AG08396 (cell line): ENCODE results near the gene C1GALT1.

Experiments
- DNase-seq: peaks from one replicate; pipeline ENCODE4 v3.0.0; 2012; ENCODE audit warnings: low spot score, mixed read lengths

C1GALT1 gene

DNA sequence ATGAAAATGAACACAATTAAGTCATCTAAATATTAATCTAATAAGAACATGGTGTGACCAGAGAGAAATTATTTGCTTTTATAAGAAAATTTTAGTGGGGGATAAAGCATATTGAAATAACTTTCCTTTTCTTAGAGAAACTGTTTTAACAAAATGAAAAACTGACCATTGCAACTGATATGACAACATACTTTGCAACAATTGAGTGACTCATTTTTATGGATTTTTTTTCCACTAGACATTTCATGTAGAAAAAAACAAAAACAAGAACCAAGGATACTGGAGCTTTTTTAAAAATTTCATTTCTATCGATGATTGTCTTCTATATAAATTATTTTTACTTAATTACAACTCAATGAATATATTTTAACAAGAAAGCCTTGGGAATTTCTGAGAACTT, 90.0 kb downstream of the C1GALT1 start:
- no peak for DNase-seq

DNA sequence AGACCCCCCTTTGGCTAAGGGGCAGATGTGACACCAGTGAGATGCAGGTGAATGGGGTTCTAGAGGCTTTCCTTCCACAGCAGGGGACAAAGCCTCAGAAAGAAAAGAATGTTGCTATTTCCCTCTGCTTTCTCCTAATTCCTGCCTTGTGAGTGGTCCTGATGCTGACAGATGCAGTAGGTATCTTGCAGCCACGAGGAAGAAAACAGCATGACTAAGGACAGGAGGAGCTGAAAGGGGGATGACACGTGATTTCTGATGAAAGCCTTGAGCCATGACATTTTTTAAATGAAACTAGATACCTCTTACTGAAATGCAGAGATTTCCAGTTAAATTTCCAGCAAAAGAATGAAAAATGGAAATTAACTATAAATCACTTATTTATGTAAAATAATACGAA, 92.4 kb downstream of the C1GALT1 start:
- peak; percentile 29 for DNase-seq

DNA sequence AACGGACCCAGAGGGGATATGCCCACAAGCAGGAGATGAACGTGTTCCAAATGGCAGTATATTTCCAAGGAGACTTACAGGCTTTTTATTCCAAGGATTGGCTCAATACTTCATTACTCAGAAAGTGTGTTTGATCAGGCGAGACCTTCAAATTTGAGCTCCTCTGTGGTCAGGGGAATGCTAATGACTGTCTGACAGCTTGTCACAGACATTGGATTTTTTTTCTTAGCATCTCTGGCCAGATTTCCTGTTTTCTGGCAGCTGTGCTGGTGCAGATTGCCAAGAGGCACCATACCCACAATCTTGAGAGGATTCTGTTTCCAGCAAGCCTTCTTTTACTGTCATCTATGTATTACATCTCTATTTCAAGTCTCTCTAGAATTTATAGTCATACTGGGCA, 93.8 kb downstream of the C1GALT1 start:
- no peak for DNase-seq

DNA sequence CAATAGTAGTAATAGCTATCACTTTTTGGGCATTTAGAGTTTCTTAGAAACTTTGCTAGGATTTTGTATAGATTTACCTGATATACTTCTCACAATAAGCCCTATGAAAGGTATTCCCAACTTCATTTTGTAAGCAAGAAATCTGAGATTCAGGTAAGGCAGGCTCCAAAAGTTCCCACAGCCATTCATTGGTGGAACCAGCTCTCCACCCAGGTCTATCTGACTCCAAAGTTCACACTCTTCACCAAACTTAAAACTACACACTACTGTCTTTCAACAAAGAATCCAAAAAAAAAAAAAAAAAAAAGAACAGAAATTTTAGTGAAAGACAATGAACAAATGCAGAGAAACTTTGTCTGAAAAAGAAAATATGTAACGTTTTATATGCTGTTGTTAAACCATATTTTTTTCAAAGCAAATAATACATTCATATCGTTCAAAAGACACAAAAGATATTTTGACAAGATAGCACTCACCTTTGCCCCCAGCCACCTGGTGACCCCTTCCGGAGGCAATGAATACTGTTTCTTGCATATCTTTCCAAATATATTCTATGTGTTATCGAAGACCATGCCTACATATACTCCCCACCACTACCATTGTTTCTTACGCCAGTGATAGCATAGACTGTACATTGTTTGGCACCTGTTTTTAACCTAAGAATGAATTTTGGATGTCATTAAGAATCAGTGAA, 108.2 kb downstream of the C1GALT1 start:
- no peak for DNase-seq

DNA sequence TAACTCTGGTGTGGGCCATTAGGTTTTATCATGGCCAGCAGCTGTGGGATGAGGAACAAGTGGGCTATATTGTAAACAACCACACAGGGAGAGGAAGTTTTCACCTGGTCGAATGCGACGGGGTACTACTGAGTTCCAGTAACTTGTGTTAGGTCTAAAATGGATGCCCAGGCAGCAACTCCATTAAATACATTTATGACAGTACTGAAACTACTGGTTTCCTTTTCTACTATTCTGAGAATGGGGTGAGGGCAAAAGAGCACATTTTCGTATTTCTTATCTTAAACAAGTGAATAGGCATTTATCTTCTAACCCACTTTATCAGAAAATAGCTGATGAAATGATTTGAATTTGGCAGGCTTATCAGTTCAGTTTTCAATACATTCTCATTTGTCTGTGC, 109.7 kb downstream of the C1GALT1 start:
- DNase-seq = no peak

DNA sequence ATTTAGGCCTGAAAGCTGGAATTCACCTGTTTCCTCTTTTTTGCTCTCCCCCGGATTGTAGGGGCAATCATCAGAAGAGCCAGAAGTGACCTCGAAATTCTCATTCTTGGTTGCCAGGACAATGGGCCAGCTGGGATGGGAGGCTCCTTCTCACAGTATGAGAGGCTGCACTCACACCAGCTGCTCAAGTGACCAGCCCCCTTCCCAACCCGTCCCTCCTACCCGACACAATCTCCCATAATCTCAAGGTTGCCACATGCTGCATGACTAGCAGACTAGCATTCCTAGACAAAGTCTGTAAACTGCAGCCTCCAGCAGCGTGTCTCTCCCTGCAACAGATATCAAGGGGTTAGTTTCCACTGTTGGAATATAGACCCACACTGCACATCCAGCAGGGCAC, 110.3 kb downstream of the C1GALT1 start:
- no peak for DNase-seq

DNA sequence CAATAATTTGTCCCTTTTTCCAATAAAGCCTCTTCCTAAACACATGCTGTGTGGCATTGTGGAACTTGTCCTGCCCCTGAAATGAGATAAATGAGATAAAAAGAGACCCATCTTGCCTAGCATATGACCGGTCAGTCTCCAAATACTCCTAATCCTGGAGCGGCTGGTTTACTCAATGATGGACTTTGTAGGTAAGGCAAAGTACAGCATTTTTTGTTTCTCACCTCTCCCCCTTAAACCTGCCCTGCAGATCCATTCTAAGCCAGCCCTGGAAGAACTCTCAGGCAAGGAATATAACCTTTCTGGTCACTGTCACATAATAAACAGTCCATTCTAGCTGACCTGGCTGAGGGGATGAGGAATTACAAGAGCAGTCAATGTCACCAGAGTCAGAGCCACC, 110.7 kb downstream of the C1GALT1 start:
- no peak for DNase-seq

DNA sequence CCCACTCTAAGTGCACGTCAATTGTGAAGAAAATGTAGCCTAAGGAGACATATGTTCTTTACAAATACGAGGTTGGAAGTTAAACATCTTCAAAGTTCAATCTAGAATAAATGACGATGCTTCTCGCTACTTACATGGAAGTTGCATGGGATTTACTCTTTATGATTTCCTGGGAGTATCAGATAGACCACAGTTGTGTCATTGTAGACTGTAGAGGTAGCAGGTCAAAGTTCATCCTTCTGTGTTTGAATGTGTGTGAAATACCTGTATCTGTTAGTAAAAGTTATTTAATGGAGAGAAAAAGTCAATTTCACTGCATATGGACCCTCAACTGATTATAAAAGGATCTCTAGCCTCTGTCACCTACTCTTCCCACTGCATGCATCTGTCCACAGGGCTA, 112.6 kb downstream of the C1GALT1 start:
- DNase-seq = no peak
